GM23338 (cell line): Measurements from ENCODE around the gene CARMIL1. TPM values are rescaled to one million over a fixed set of nuclear protein-coding genes. Genes with fewer than 3 reads are reported as not detected.

Experiments
- ATAC-seq: fragments of 200-7000 bp; cut with Tn5 transposase; 3 replicates; pipeline ENCODE4 v1.9.1; 2020
- DNase-seq: peaks from one replicate; pipeline ENCODE4 v3.0.0-alpha.2; 2015; ENCODE audit warnings: low spot score
- H2AFZ ChIP-seq: fragments of 200-600 bp; sonication (generic); 2 replicates; pipeline ENCODE4 v1.8.0; 2016; ENCODE audit warnings: antibody characterized with exemption, mild to moderate bottlenecking, moderate library complexity
- H3F3A ChIP-seq: fragments of 200-600 bp; sonication (generic); replicated peaks from 2 replicates; pipeline ENCODE4 v1.8.0; 2017; ENCODE audit warnings: antibody characterized with exemption, mixed run types, low read depth
- H3K27ac ChIP-seq: fragments of 200-600 bp; sonication (generic); 2 replicates; pipeline ENCODE4 v1.6.1; 2016; ENCODE audit warnings: low read depth
- H3K27me3 ChIP-seq: fragments of 200-600 bp; sonication (generic); 2 replicates; pipeline ENCODE4 v1.8.0; 2016; ENCODE audit warnings: mild to moderate bottlenecking, mixed run types, moderate library complexity; ENCODE audit not compliant: insufficient read depth
- H3K36me3 ChIP-seq: fragments of 200-600 bp; sonication (generic); 2 replicates; pipeline ENCODE4 v1.8.0; 2016; ENCODE audit warnings: mild to moderate bottlenecking; ENCODE audit not compliant: insufficient read depth
- H3K4me1 ChIP-seq: fragments of 200-600 bp; sonication (generic); 2 replicates; pipeline ENCODE4 v1.8.0; 2016; ENCODE audit warnings: mild to moderate bottlenecking, moderate library complexity; ENCODE audit not compliant: insufficient read depth
- H3K4me2 ChIP-seq: fragments of 200-600 bp; sonication (generic); 2 replicates; pipeline ENCODE4 v1.7.1; 2017; ENCODE audit warnings: mixed run types
- H3K4me3 ChIP-seq: fragments of 200-600 bp; sonication (generic); 2 replicates; pipeline ENCODE4 v1.6.1; 2016; ENCODE audit warnings: mixed run types
- H3K79me2 ChIP-seq: fragments of 200-600 bp; sonication (generic); replicated peaks from 2 replicates; pipeline ENCODE4 v1.8.0; 2017; ENCODE audit warnings: mild to moderate bottlenecking; ENCODE audit not compliant: insufficient read depth
- H3K9me2 ChIP-seq: fragments of 200-600 bp; sonication (generic); 2 replicates; pipeline ENCODE4 v1.8.0; 2017; ENCODE audit not compliant: insufficient read depth
- H4K20me1 ChIP-seq: fragments of 200-600 bp; sonication (generic); replicated peaks from 2 replicates; pipeline ENCODE4 v1.8.0; 2017; ENCODE audit warnings: mild to moderate bottlenecking; ENCODE audit not compliant: insufficient read depth
- H3K27ac Mint-ChIP-seq: 2 replicates; pipeline ENCODE4 v1.8.0; 2020; ENCODE audit warnings: inconsistent platforms, mild to moderate bottlenecking, moderate library complexity, mixed read lengths
- H3K27me3 Mint-ChIP-seq: 3 replicates; pipeline ENCODE4 v1.8.0; 2022; ENCODE audit warnings: low read depth, mild to moderate bottlenecking, moderate library complexity, mixed read lengths, inconsistent platforms; ENCODE audit not compliant: insufficient read depth, poor library complexity
- H3K36me3 Mint-ChIP-seq: 3 replicates; pipeline ENCODE4 v1.8.0; 2021; ENCODE audit warnings: low read depth, mild to moderate bottlenecking, inconsistent platforms, moderate library complexity, mixed read lengths
- H3K4me1 Mint-ChIP-seq: 3 replicates; pipeline ENCODE4 v1.8.0; 2020; ENCODE audit warnings: mild to moderate bottlenecking, inconsistent platforms, mixed read lengths
- H3K4me3 Mint-ChIP-seq: 3 replicates; pipeline ENCODE4 v1.8.0; 2021; ENCODE audit warnings: moderate library complexity, mild to moderate bottlenecking, inconsistent platforms, mixed read lengths
- H3K9me3 Mint-ChIP-seq: 3 replicates; pipeline ENCODE4 v1.8.0; 2020; ENCODE audit warnings: moderate library complexity, mild to moderate bottlenecking, inconsistent platforms, mixed read lengths
- CREB1 ChIP-seq: fragments of 250-450 bp; sonication (Bioruptor Pico); IDR thresholded peaks from 2 replicates; pipeline ENCODE4 v1.5.0; 2020; ENCODE audit warnings: low read depth, mild to moderate bottlenecking, moderate library complexity
- CTCF ChIP-seq, 2 experiments: fragments of 200-600 bp in 1 of 2; sonication (generic) in 1 of 2; conservative IDR thresholded peaks; 2 replicates each; pipeline versions ENCODE4 v1.5.1 to v1.6.1; 2016 to 2017; ENCODE audit warnings: antibody characterized with exemption in 2 of 2, low read depth in 2 of 2, mild to moderate bottlenecking in 2 of 2, moderate library complexity in 1 of 2
- ETS1 ChIP-seq: IDR thresholded peaks from 2 replicates; pipeline ENCODE4 v1.6.1; 2016; ENCODE audit warnings: antibody characterized with exemption
- EZH2 ChIP-seq: fragments of 200-600 bp; sonication (generic); IDR thresholded peaks from one replicate; pipeline ENCODE4 v1.8.0; 2017; ENCODE audit warnings: antibody characterized with exemption, mild to moderate bottlenecking, low read depth; ENCODE audit not compliant: unreplicated experiment
- EZH2phosphoT487 ChIP-seq: fragments of 200-600 bp; sonication (generic); IDR thresholded peaks from one replicate; pipeline ENCODE4 v1.8.1; 2018; ENCODE audit warnings: antibody characterized with exemption; ENCODE audit not compliant: unreplicated experiment
- JUNB ChIP-seq: IDR thresholded peaks from one replicate; pipeline ENCODE4 v1.6.1; 2016; ENCODE audit warnings: antibody characterized with exemption; ENCODE audit not compliant: unreplicated experiment
- NANOG ChIP-seq: IDR thresholded peaks from 2 replicates; pipeline ENCODE4 v1.6.1; 2016; ENCODE audit warnings: antibody characterized with exemption, borderline replicate concordance
- POLR2AphosphoS5 ChIP-seq: IDR thresholded peaks from 2 replicates; pipeline ENCODE4 v1.6.1; 2016; ENCODE audit warnings: antibody characterized with exemption, low read depth
- REST ChIP-seq: IDR thresholded peaks from one replicate; pipeline ENCODE4 v1.6.1; 2018; ENCODE audit warnings: antibody characterized with exemption; ENCODE audit not compliant: unreplicated experiment
- STAT1 ChIP-seq: IDR thresholded peaks from one replicate; pipeline ENCODE4 v1.6.1; 2016; ENCODE audit warnings: antibody characterized with exemption; ENCODE audit not compliant: unreplicated experiment
- ZNF114 ChIP-seq: fragments of 250-450 bp; sonication (Bioruptor Pico); IDR thresholded peaks from 2 replicates; pipeline ENCODE4 v1.5.0; 2020; ENCODE audit warnings: mild to moderate bottlenecking, moderate library complexity
- ZNF331 ChIP-seq: fragments of 250-450 bp; sonication (Bioruptor Pico); IDR thresholded peaks from 2 replicates; pipeline ENCODE4 v1.5.0; 2020; ENCODE audit warnings: low read depth, mild to moderate bottlenecking, moderate library complexity
- ZNF462 ChIP-seq: fragments of 250-450 bp; sonication (Bioruptor Pico); IDR thresholded peaks from 2 replicates; pipeline ENCODE4 v1.5.0; 2020; ENCODE audit warnings: mild to moderate bottlenecking, moderate library complexity
- polyA plus RNA-seq: library from polyadenylated mRNA; unstranded; fragments of >200 nt; fragmentation: Nextera tagmentation; extraction: Ambion mirVana; gene quantifications from 2 replicates; pipeline ENCODE4 v1.2.1, GENCODE V29; 2016
- total RNA-seq: library from RNA; depleted of rRNA; stranded (reverse); fragments of >200 nt; shearing (Covaris generic); gene quantifications from 2 replicates; pipeline ENCODE4 v1.2.3, GENCODE V29; 2014

The CARMIL1 gene
- total and polyA plus RNA-seq, 2 experiments from 2014 or later: 43.2 to 66.9 TPM

- DNase-seq: no peak
- H3K4me1 Mint-ChIP-seq: peaks cover 21% of the 10 kb centered on the region
- peaks cover 4% of the 10 kb centered on the region; the same call in 1 of the 3 replicates for H3K36me3 Mint-ChIP-seq
- Histone ChIP-seq H3K9me2 (no peaks in the 10 kb centered on the region), H3K4me3 (no peak overlapping the region), H3F3A (no peaks in the 10 kb centered on the region), H3K79me2 (no peaks in the 10 kb centered on the region), H4K20me1 (peaks cover 6% of the 10 kb centered on the region), H3K27me3 (no peaks in the 10 kb centered on the region), H3K4me1 (peaks cover 9% of the 10 kb centered on the region), H3K27ac (peak overlapping the region; percentile 46; the same call in 1 of the 2 replicates), H2AFZ (no peak overlapping the region), H3K4me2 (no peak overlapping the region), H3K36me3 (no peaks in the 10 kb centered on the region)
- no peak overlapping the region for H3K4me3 Mint-ChIP-seq
- H3K27ac Mint-ChIP-seq: 0 out of 2 replicates have a peak overlapping the region, but pooled peaks have one; percentile 41
- peak; percentile 59 for ATAC-seq
- no peaks in the 10 kb centered on the region for H3K9me3 Mint-ChIP-seq
- peaks cover under 1% of the 10 kb centered on the region for H3K27me3 Mint-ChIP-seq
- TF ChIP-seq ZNF462 (CRISPR knock-in tag): no peak
- TF ChIP-seq CREB1 (CRISPR knock-in tag): no peak
- no peak for TF ChIP-seq POLR2AphosphoS5
- TF ChIP-seq CTCF (conservative IDR thresholded peaks at IDR 0.05; ENCODE audit: low read depth in 2 of 2): no peak
- TF ChIP-seq REST: no peak
- no peak for TF ChIP-seq STAT1
- TF ChIP-seq NANOG: no peak
- no peak for TF ChIP-seq ETS1
- TF ChIP-seq EZH2: no peak
- TF ChIP-seq EZH2phosphoT487: no peak
- TF ChIP-seq ZNF114: no peak
- no peak for TF ChIP-seq JUNB
- no peak for TF ChIP-seq ZNF331 (CRISPR knock-in tag)
Observed at GRCh38 chr6:25498505-25498904, 219.3 kb downstream of the CARMIL1 start.
